Mesothelial cell of epicardium (in vitro differentiated cells): ENCODE data around the gene HBB. TPM values are rescaled to one million over a fixed set of nuclear protein-coding genes. Genes with fewer than 3 reads are reported as not detected.

Source experiments
- DNase-seq, 2 experiments: peaks; one replicate each; pipeline ENCODE4 v3.0.0; 2021; ENCODE audit warnings: low spot score in 2 of 2; ENCODE audit not compliant: unreplicated experiment in 2 of 2
- H3K27ac Mint-ChIP-seq: 2 replicates; pipeline ENCODE4 v1.8.0; 2021; ENCODE audit warnings: mixed read lengths
- H3K27me3 Mint-ChIP-seq: 2 replicates; pipeline ENCODE4 v1.8.0; 2021; ENCODE audit warnings: low read depth, mixed read lengths
- H3K36me3 Mint-ChIP-seq: 2 replicates; pipeline ENCODE4 v1.8.0; 2021; ENCODE audit warnings: mixed read lengths
- H3K4me1 Mint-ChIP-seq: 2 replicates; pipeline ENCODE4 v1.8.0; 2021; ENCODE audit warnings: mixed read lengths
- H3K4me3 Mint-ChIP-seq: 2 replicates; pipeline ENCODE4 v1.8.0; 2021; ENCODE audit warnings: mild to moderate bottlenecking, moderate library complexity, mixed read lengths
- H3K9me3 Mint-ChIP-seq: 2 replicates; pipeline ENCODE4 v1.8.0; 2021; ENCODE audit warnings: mixed read lengths
- CTCF ChIP-seq: fragments of 200-600 bp; sonication (generic); IDR thresholded peaks from one replicate; pipeline ENCODE4 v1.5.0; 2021; ENCODE audit warnings: antibody characterized with exemption; ENCODE audit not compliant: unreplicated experiment
- total RNA-seq: library from RNA; stranded (reverse); gene quantifications from 3 replicates; pipeline ENCODE4 v1.2.1, GENCODE V29; 2021

The HBB gene
- total RNA-seq, 1 donor from 2014 or later: not detected

- DNase-seq: no peak
- no peak overlapping the region for H3K4me3 Mint-ChIP-seq
- no peaks in the 10 kb centered on the region for H3K36me3 Mint-ChIP-seq
- H3K9me3 Mint-ChIP-seq: no peaks in the 10 kb centered on the region
- peaks cover 25% of the 10 kb centered on the region for H3K4me1 Mint-ChIP-seq
- peaks cover 6% of the 10 kb centered on the region for H3K27me3 Mint-ChIP-seq
- H3K27ac Mint-ChIP-seq: no peak overlapping the region
- TF ChIP-seq CTCF: no peak
Measured at GRCh38 chr11:5242208-5242607, 15.3 kb upstream of the HBB start.

GRCh38 chr11:5241458-5241857 lies 14.6 kb upstream of the HBB start:
- Mint-ChIP-seq H3K4me3 (no peak overlapping the region), H3K9me3 (no peaks in the 10 kb centered on the region), H3K27ac (no peak overlapping the region), H3K36me3 (no peaks in the 10 kb centered on the region), H3K27me3 (peaks cover 9% of the 10 kb centered on the region), H3K4me1 (peaks cover 17% of the 10 kb centered on the region)
- no peak for DNase-seq
- TF ChIP-seq CTCF: no peak

GRCh38 chr11:5240458-5240857 lies 13.6 kb upstream of the HBB start:
- no peak overlapping the region for H3K4me3 Mint-ChIP-seq
- H3K36me3 Mint-ChIP-seq: no peaks in the 10 kb centered on the region
- H3K27me3 Mint-ChIP-seq: peaks cover 15% of the 10 kb centered on the region
- DNase-seq: no peak
- H3K4me1 Mint-ChIP-seq: peaks cover 9% of the 10 kb centered on the region
- no peak overlapping the region for H3K27ac Mint-ChIP-seq
- no peak for TF ChIP-seq CTCF
- H3K9me3 Mint-ChIP-seq: no peaks in the 10 kb centered on the region

GRCh38 chr11:5240056-5240455 lies 13.2 kb upstream of the HBB start:
- H3K9me3 Mint-ChIP-seq: no peaks in the 10 kb centered on the region
- no peak overlapping the region for H3K4me3 Mint-ChIP-seq
- no peak overlapping the region for H3K27ac Mint-ChIP-seq
- H3K27me3 Mint-ChIP-seq: peaks cover 15% of the 10 kb centered on the region
- no peak for TF ChIP-seq CTCF
- H3K36me3 Mint-ChIP-seq: no peaks in the 10 kb centered on the region
- H3K4me1 Mint-ChIP-seq: peaks cover 7% of the 10 kb centered on the region
- DNase-seq: no peak

GRCh38 chr11:5239046-5239445 lies 12.2 kb upstream of the HBB start:
- TF ChIP-seq CTCF: no peak
- Mint-ChIP-seq H3K9me3 (no peaks in the 10 kb centered on the region), H3K36me3 (no peaks in the 10 kb centered on the region), H3K4me1 (peaks cover 6% of the 10 kb centered on the region), H3K4me3 (no peak overlapping the region), H3K27ac (no peak overlapping the region), H3K27me3 (peaks cover 15% of the 10 kb centered on the region)
- no peak for DNase-seq

- DNase-seq: no peak
- no peak overlapping the region for H3K27ac Mint-ChIP-seq
- TF ChIP-seq CTCF: no peak
- H3K4me3 Mint-ChIP-seq: no peak overlapping the region
- no peaks in the 10 kb centered on the region for H3K36me3 Mint-ChIP-seq
- H3K4me1 Mint-ChIP-seq: peaks cover 6% of the 10 kb centered on the region
- H3K27me3 Mint-ChIP-seq: peaks cover 15% of the 10 kb centered on the region
- H3K9me3 Mint-ChIP-seq: no peaks in the 10 kb centered on the region
Measured at GRCh38 chr11:5238486-5238885, 11.6 kb upstream of the HBB start.
